Measurements from ENCODE around the gene PTPRT. TPM values are rescaled to one million over a fixed set of nuclear protein-coding genes. Genes with fewer than 3 reads are reported as not detected.
"Not testable (repeated sequence)": the region's sequence is repeated elsewhere in the genome, so short reads cannot be mapped to it uniquely, and the experiment has no call there.

The PTPRT gene
- total RNA-seq, 3 donors from 2014 or later: 0.32 to 6.3 (median 4.9) TPM

DNA sequence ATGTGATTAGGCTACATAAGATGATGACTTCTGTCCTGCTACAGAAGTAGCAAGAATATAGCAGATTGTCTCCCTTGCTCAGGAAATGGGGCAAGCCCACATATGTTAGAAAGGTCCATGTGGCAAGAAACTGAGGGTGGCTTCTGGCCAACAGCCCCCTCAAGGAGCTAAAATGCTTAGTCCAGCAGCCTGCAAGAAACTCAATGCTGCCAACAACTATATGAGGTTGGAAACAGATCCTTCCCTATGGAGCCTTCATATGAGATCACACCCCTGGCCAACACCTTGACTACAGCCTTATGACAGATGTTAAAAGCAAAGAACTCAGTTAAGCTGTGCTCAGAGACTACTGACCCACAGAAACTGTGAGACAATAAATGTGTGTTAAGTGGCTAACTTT, 22.1 kb downstream of the PTPRT start:
- intact Hi-C loops (cut with DNase I; ENCODE audit: low total_unique reads): no loop called here
- H3K4me1 ChIP-seq: no peaks in the 10 kb centered on the region

DNA sequence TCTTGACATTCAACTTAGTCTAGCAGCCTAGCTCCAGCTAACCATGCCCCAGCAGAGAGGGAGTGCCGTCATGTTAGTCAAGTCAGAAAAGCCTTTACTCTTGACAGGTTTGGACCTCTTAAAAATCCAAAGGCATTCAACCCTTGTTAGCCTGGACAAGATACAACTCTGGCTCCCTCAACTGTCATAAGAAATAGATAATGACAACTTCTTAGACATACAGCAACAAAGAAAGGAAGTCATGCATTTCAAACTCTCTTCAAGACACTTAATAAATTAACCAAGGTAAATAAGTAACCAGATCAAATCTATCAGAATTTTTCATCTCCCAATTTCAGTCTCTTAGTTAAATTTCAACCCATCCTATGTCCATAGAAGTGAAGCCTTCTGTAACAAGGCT, 22.7 kb downstream of the PTPRT start:
- TF ChIP-seq POLR2AphosphoS5 (IDR thresholded peaks at IDR 0.05) (no peak), POLR2A (IDR thresholded peaks at IDR 0.05) (no peak)
- TF ChIP-seq, protein P1, sequence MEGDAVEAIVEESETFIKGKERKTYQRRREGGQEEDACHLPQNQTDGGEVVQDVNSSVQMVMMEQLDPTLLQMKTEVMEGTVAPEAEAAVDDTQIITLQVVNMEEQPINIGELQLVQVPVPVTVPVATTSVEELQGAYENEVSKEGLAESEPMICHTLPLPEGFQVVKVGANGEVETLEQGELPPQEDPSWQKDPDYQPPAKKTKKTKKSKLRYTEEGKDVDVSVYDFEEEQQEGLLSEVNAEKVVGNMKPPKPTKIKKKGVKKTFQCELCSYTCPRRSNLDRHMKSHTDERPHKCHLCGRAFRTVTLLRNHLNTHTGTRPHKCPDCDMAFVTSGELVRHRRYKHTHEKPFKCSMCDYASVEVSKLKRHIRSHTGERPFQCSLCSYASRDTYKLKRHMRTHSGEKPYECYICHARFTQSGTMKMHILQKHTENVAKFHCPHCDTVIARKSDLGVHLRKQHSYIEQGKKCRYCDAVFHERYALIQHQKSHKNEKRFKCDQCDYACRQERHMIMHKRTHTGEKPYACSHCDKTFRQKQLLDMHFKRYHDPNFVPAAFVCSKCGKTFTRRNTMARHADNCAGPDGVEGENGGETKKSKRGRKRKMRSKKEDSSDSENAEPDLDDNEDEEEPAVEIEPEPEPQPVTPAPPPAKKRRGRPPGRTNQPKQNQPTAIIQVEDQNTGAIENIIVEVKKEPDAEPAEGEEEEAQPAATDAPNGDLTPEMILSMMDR (IDR thresholded peaks at IDR 0.05): no peak
- intact Hi-C loops (cut with DNase I; ENCODE audit: low total_unique reads): no loop called here
- H3K27me3 ChIP-seq: no peaks in the 10 kb centered on the region
- no peak overlapping the region for H3K4me3 ChIP-seq
- no peaks in the 10 kb centered on the region for H3K9me3 ChIP-seq
- no peaks in the 10 kb centered on the region for H3K4me1 ChIP-seq
- H3K36me3 ChIP-seq: no peaks in the 10 kb centered on the region
- no peak overlapping the region for H3K27ac ChIP-seq
- no peak for DNase-seq (ENCODE audit: low spot score in 2 of 2)

More for the DNA sequence above, 22.1 kb downstream of the PTPRT start:
- Histone ChIP-seq H3K4me3 (no peak overlapping the region), H3K9me3 (no peaks in the 10 kb centered on the region), H3K27ac (no peak overlapping the region), H3K27me3 (no peaks in the 10 kb centered on the region), H3K36me3 (no peaks in the 10 kb centered on the region)
- TF ChIP-seq POLR2A (IDR thresholded peaks at IDR 0.05) (no peak), POLR2AphosphoS5 (IDR thresholded peaks at IDR 0.05) (no peak)
- TF ChIP-seq, protein P1 (IDR thresholded peaks at IDR 0.05): no peak
- no peak for DNase-seq (ENCODE audit: low spot score in 2 of 2)

DNA sequence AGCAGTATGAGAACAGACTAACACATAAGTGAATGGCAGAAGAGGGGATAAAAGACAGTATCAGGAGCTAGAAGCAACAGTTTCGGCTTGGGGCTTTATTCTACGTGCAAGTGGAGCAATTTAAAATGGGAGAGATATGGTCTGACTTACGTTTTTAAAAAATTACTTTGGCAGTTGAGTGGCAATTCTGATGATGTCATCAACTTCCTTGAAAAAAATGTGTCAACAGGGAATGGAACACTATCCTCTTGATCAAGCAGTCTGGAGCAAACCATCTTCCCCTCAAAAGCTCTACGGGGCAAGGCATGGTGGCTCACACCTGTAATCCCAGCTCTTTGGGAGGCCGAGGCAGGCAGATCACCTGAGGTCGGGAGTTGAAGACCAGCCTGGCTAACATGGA, 24.1 kb downstream of the PTPRT start:
- TF ChIP-seq POLR2AphosphoS5 (IDR thresholded peaks at IDR 0.05) (no peak), POLR2A (IDR thresholded peaks at IDR 0.05) (no peak)
- TF ChIP-seq, protein P1 (IDR thresholded peaks at IDR 0.05): no peak
- Histone ChIP-seq H3K36me3 (no peaks in the 10 kb centered on the region), H3K27me3 (no peaks in the 10 kb centered on the region), H3K27ac (no peak overlapping the region), H3K9me3 (no peaks in the 10 kb centered on the region), H3K4me3 (no peak overlapping the region), H3K4me1 (no peaks in the 10 kb centered on the region)
- no peak for DNase-seq (ENCODE audit: low spot score in 2 of 2)
- intact Hi-C loops (cut with DNase I; ENCODE audit: low total_unique reads): no loop called here

DNA sequence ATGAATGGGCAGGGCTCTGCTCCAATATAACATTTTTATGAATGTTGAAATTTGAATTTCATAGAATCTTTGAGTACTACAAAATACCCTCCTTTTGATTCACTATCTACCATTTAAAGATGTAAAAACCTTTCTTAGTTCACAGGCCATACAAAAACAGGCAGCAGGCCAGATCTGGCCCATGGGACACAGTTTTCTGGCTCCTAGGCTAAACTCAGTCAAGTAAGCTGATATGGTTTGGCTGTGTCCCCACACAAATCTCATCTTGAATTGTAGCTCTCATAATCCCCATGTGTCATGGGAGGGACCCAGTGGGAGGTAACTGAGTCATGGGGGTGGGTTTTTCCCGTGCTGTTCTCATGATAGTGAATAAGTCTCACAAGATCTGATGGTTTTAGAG, 25.0 kb downstream of the PTPRT start:
- H3K27ac ChIP-seq; H3K4me1 ChIP-seq; H3K27me3 ChIP-seq; intact Hi-C loops (cut with DNase I; ENCODE audit: low total_unique reads); H3K4me3 ChIP-seq; H3K36me3 ChIP-seq; H3K9me3 ChIP-seq; DNase-seq (ENCODE audit: low spot score in 2 of 2): not testable (repeated sequence)

DNA sequence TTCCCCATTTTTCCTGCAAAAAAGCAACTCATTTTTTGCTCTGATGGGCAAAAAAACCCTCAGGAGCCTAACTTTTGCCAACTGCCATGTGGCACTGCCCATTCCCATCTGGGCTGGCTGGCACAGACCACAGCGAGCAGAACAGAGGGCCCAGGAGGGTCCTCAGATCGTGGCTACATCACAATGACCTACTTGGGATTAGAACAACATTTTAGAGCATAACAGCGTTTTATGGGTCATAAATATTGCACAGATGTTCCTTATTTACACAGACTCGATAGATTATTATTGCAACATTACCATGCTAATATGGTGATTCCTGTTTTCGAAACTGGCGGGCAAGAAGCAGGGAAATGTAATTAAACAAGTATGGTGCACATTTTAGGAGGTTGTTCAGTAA, 28.0 kb downstream of the PTPRT start:
- no peaks in the 10 kb centered on the region for H3K4me1 ChIP-seq
- no peak overlapping the region for H3K4me3 ChIP-seq
- peaks cover 0 to 5% of the 10 kb centered on the region in 2 donors for H3K9me3 ChIP-seq
- no peak for DNase-seq (ENCODE audit: low spot score in 2 of 2)
- TF ChIP-seq, protein P1 (IDR thresholded peaks at IDR 0.05): no peak
- TF ChIP-seq POLR2AphosphoS5 (IDR thresholded peaks at IDR 0.05) (no peak), POLR2A (IDR thresholded peaks at IDR 0.05) (no peak)
- no peaks in the 10 kb centered on the region for H3K36me3 ChIP-seq
- no peak overlapping the region for H3K27ac ChIP-seq
- intact Hi-C loops (cut with DNase I; ENCODE audit: low total_unique reads): no loop called here
- H3K27me3 ChIP-seq: no peaks in the 10 kb centered on the region

DNA sequence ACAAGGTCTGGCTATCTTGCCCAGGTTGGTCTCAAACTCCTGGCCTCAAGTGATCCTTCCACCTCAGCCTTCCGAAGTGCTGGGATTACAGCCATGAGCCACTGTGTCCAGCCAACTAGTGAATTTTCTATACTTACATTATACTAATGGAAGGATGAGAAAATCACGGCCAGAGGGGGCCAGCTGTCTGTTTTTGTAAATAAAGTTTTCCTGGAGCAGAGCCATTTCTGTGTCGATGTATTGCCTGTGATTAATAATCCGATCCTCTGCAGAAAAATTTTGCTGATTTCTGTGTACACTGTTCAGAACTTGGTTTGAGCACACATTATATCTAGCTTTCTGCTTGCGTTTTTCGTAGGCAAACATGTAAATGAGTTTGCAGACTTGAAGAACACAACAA, 28.8 kb downstream of the PTPRT start:
- no peak for DNase-seq (ENCODE audit: low spot score in 2 of 2)
- TF ChIP-seq, protein P1 (IDR thresholded peaks at IDR 0.05): no peak
- TF ChIP-seq POLR2AphosphoS5 (IDR thresholded peaks at IDR 0.05) (no peak), POLR2A (IDR thresholded peaks at IDR 0.05) (no peak)
- Histone ChIP-seq H3K36me3 (no peaks in the 10 kb centered on the region), H3K27me3 (no peaks in the 10 kb centered on the region), H3K4me3 (no peak overlapping the region), H3K4me1 (no peaks in the 10 kb centered on the region), H3K9me3 (peaks cover 0 to 5% of the 10 kb centered on the region in 2 donors), H3K27ac (no peak overlapping the region)
- intact Hi-C loops (cut with DNase I; ENCODE audit: low total_unique reads): no loop called here

Data from breast epithelium (tissue), 4 donors.